Retinal pigment epithelial cell (primary cell): ENCODE results near the gene SGMS1.

Experiments
- DNase-seq: peaks from one replicate; pipeline ENCODE4 v3.0.0-alpha.2; 2010; ENCODE audit warnings: low read depth
- H3K4me3 ChIP-seq: 2 replicates; pipeline ENCODE4 v1.5.1; 2011; ENCODE audit warnings: mild to moderate bottlenecking, low read length, control low read depth, moderate library complexity
- TF ChIP-seq, protein P1 (sequence below): conservative IDR thresholded peaks from 2 replicates; pipeline ENCODE4 v1.5.1; 2011; ENCODE audit warnings: low read depth, low read length, control low read depth, inconsistent platforms

SGMS1 gene

GRCh38 chr10:50517626-50518025 lies 106.1 kb downstream of the SGMS1 start:
- TF ChIP-seq, protein P1, sequence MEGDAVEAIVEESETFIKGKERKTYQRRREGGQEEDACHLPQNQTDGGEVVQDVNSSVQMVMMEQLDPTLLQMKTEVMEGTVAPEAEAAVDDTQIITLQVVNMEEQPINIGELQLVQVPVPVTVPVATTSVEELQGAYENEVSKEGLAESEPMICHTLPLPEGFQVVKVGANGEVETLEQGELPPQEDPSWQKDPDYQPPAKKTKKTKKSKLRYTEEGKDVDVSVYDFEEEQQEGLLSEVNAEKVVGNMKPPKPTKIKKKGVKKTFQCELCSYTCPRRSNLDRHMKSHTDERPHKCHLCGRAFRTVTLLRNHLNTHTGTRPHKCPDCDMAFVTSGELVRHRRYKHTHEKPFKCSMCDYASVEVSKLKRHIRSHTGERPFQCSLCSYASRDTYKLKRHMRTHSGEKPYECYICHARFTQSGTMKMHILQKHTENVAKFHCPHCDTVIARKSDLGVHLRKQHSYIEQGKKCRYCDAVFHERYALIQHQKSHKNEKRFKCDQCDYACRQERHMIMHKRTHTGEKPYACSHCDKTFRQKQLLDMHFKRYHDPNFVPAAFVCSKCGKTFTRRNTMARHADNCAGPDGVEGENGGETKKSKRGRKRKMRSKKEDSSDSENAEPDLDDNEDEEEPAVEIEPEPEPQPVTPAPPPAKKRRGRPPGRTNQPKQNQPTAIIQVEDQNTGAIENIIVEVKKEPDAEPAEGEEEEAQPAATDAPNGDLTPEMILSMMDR, result no peak
- H3K4me3 ChIP-seq, result no peak overlapping the region
- DNase-seq, result no peak

DNA sequence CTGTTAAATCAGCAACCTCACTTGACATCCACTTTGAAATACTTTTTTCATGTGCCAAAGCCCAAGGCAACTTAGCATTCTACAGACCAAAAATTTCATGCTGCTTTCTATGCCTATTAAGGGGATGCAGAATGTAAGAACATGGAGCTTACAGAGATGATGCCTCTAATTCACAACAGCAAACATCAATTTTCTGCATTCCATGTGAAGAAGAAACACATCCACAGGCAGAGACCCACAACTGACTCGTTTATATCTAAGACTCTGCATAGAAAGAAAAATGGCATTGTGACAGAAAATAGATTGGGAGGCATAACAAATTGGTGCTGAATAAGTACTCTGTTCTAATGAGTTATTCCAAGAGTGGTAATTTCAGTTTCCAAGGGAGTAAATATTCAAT lies 107.6 kb downstream of the SGMS1 start:
- DNase-seq, result no peak
- TF ChIP-seq, protein P1, result no peak
- no peak overlapping the region for H3K4me3 ChIP-seq

- no peak for DNase-seq
- TF ChIP-seq, protein P1, result no peak
- H3K4me3 ChIP-seq, result no peak overlapping the region
These were observed 108.3 kb downstream of the SGMS1 start for GRCh38 chr10:50515420-50515819.

- TF ChIP-seq, protein P1, result no peak
- no peak overlapping the region for H3K4me3 ChIP-seq
- DNase-seq, result no peak
These were observed 108.8 kb downstream of the SGMS1 start for GRCh38 chr10:50514995-50515394.

DNA sequence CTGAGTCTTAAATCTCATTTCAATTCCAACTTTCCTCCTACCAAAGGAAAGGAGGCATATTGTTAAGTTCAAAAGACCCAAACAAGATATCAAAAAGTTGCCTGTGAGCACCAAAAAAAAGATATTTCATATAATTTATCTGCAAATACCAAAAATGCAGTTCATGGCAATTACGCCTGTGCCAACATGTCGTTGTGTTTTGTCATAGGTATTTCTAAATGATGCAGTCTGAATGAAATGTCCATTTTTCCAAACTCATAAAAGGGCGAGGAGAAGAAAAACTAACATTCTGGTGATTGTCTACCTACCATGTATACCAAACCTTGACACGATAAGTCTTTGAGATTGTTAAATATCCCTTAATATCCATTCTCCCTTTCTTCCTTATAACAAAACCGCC lies 109.8 kb downstream of the SGMS1 start:
- H3K4me3 ChIP-seq, result no peak overlapping the region
- TF ChIP-seq, protein P1, result no peak
- DNase-seq, result no peak

- TF ChIP-seq, protein P1, result no peak
- DNase-seq, result no peak
- H3K4me3 ChIP-seq, result no peak overlapping the region
These were observed 110.9 kb downstream of the SGMS1 start for GRCh38 chr10:50512743-50513416.

DNA sequence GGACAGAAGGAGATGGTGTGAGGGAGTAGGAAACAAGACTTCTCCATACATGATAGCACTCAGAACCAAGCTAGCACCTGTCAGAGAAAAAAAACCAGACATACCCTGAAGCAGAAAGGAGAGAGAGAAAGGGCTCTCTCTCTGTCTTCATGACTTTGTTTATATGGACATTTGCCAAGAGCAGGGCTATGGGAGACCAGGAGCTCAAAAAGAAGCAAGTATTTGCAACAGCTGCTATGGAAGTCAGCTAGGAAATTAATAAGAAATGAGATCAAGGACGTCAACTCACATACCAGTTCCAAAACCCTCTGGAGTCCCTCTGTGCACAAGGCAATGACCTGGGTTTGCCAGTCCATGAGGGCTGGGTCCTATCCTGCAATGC lies 111.6 kb downstream of the SGMS1 start:
- TF ChIP-seq, protein P1, result no peak

More for the DNA sequence above, 111.6 kb downstream of the SGMS1 start:
- no peak overlapping the region for H3K4me3 ChIP-seq
- DNase-seq, result no peak
